Measurements from ENCODE around the gene KIAA1614. TPM values are rescaled to one million over a fixed set of nuclear protein-coding genes. Genes with fewer than 3 reads are reported as not detected.

Gene KIAA1614
- total RNA-seq, 1 donor, result 6.9 TPM

GRCh38 chr1:180907313-180908055 is 5.2 kb upstream of the KIAA1614 start:
- DNase-seq (ENCODE audit: low read depth), result no peak

GRCh38 chr1:180908074-180908765 is 4.5 kb upstream of the KIAA1614 start:
- H3K4me3 ChIP-seq (ENCODE audit: low read depth, low read length), result no peak overlapping the region
- TF ChIP-seq CTCF (IDR thresholded peaks at IDR 0.05; ENCODE audit: insufficient read depth, low read depth, low read length), result no peak
- DNase-seq (ENCODE audit: low read depth), result no peak

More at GRCh38 chr1:180907313-180908055, 5.2 kb upstream of the KIAA1614 start:
- TF ChIP-seq CTCF (IDR thresholded peaks at IDR 0.05; ENCODE audit: insufficient read depth, low read depth, low read length), result no peak
- H3K4me3 ChIP-seq (ENCODE audit: low read depth, low read length), result no peak overlapping the region

GRCh38 chr1:180909005-180909414 is 3.7 kb upstream of the KIAA1614 start:
- TF ChIP-seq CTCF (IDR thresholded peaks at IDR 0.05; ENCODE audit: insufficient read depth, low read depth, low read length), result no peak
- H3K4me3 ChIP-seq (ENCODE audit: low read depth, low read length), result no peak overlapping the region
- no peak for DNase-seq (ENCODE audit: low read depth)

- no peak for TF ChIP-seq CTCF (IDR thresholded peaks at IDR 0.05; ENCODE audit: insufficient read depth, low read depth, low read length)
- no peak for DNase-seq (ENCODE audit: low read depth)
- H3K4me3 ChIP-seq (ENCODE audit: low read depth, low read length), result no peak overlapping the region
These were observed 3.2 kb upstream of the KIAA1614 start for GRCh38 chr1:180909462-180909976.

- TF ChIP-seq CTCF (IDR thresholded peaks at IDR 0.05; ENCODE audit: insufficient read depth, low read depth, low read length), result no peak
- H3K4me3 ChIP-seq (ENCODE audit: low read depth, low read length), result peak overlapping the region; percentile 60
- DNase-seq (ENCODE audit: low read depth), result peak; percentile 36
These were observed 981 bp upstream of the KIAA1614 start for GRCh38 chr1:180911640-180912191.

GRCh38 chr1:180912211-180912800 is 391 bp upstream of the KIAA1614 start:
- H3K4me3 ChIP-seq (ENCODE audit: low read depth, low read length), result peak overlapping the region; percentile 60
- DNase-seq (ENCODE audit: low read depth), result peak; percentile 49
- TF ChIP-seq CTCF (IDR thresholded peaks at IDR 0.05; ENCODE audit: insufficient read depth, low read depth, low read length), result no peak
